22Rv1 (cell line): ENCODE results near the gene MAGI1.

Source experiments
- ZFX ChIP-seq: fragments of 450-650 bp; IDR thresholded peaks from 2 replicates; pipeline ENCODE4 v1.6.1; 2017; ENCODE audit warnings: antibody characterized with exemption, borderline replicate concordance
- TF ChIP-seq, protein P1 (sequence below): fragments of 450-650 bp; IDR thresholded peaks from 2 replicates; pipeline ENCODE4 v1.5.1; 2017; ENCODE audit warnings: mild to moderate bottlenecking

DNA sequence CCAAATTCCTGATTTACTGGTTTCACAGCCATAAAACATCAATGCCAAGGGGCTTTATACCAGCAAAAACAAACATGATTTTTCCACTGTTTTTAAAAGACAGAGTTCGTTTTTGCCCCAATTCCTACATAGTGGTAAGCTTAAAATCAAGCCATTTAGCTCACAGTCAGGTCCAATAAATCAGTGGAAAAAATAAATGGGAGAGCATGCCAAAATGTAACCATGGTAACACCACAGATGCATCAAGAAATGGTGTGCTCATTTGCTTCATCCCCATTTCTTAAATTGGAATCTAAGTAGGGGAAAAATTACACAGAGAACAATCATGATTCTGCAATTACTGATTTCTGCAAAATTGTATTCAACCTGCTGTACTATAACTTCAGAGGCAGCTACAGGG lies 418.8 kb downstream of the MAGI1 start:
- TF ChIP-seq, protein P1, sequence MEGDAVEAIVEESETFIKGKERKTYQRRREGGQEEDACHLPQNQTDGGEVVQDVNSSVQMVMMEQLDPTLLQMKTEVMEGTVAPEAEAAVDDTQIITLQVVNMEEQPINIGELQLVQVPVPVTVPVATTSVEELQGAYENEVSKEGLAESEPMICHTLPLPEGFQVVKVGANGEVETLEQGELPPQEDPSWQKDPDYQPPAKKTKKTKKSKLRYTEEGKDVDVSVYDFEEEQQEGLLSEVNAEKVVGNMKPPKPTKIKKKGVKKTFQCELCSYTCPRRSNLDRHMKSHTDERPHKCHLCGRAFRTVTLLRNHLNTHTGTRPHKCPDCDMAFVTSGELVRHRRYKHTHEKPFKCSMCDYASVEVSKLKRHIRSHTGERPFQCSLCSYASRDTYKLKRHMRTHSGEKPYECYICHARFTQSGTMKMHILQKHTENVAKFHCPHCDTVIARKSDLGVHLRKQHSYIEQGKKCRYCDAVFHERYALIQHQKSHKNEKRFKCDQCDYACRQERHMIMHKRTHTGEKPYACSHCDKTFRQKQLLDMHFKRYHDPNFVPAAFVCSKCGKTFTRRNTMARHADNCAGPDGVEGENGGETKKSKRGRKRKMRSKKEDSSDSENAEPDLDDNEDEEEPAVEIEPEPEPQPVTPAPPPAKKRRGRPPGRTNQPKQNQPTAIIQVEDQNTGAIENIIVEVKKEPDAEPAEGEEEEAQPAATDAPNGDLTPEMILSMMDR: no peak
- TF ChIP-seq ZFX: no peak
